Activated T-cell treated with anti-CD3 and anti-CD28 coated beads, Interleukin-2, amount 50 U/mL, for 4 hours (primary cell): ENCODE data around the gene CHSY1. TPM values are rescaled to one million over a fixed set of nuclear protein-coding genes. Genes with fewer than 3 reads are reported as not detected.
A peak's percentile ranks its signal among the peaks of the same experiment; 100 is the strongest.

Experiments
- ATAC-seq, 2 donors: fragments of 200-7000 bp; cut with Tn5 transposase; one replicate each; pipeline ENCODE4 v1.10.0; 2021
- DNase-seq: peaks from one replicate; pipeline ENCODE4 v3.0.0-alpha.2; 2020
- H3K27me3 Mint-ChIP-seq: one replicate; pipeline ENCODE4 v1.8.0; 2021; ENCODE audit warnings: low read depth, mixed read lengths
- H3K36me3 Mint-ChIP-seq: one replicate; pipeline ENCODE4 v1.8.0; 2022; ENCODE audit warnings: mixed read lengths; ENCODE audit not compliant: insufficient read depth
- H3K4me1 Mint-ChIP-seq: one replicate; pipeline ENCODE4 v1.8.0; 2021; ENCODE audit warnings: low read depth, mixed read lengths
- H3K4me3 Mint-ChIP-seq: one replicate; pipeline ENCODE4 v1.8.0; 2021; ENCODE audit warnings: mild to moderate bottlenecking, moderate library complexity, mixed read lengths
- H3K9me3 Mint-ChIP-seq: one replicate; pipeline ENCODE4 v1.8.0; 2021; ENCODE audit warnings: mixed read lengths
- total RNA-seq, 3 donors: library from RNA; stranded (reverse); gene quantifications; one replicate each; pipeline ENCODE4 v1.2.1, GENCODE V29; 2021

Gene CHSY1
- total RNA-seq, 3 donors from 2014 or later, result 79.7 to 94.4 (median 88.0) TPM

GRCh38 chr15:101185770-101186169, 66.1 kb downstream of the CHSY1 start:
- ATAC-seq, result no peak
- H3K9me3 Mint-ChIP-seq, result no peaks in the 10 kb centered on the region
- peaks cover 55% of the 10 kb centered on the region for H3K36me3 Mint-ChIP-seq
- no peak overlapping the region for H3K4me3 Mint-ChIP-seq
- DNase-seq, result no peak
- no peaks in the 10 kb centered on the region for H3K27me3 Mint-ChIP-seq
- peaks cover 86% of the 10 kb centered on the region for H3K4me1 Mint-ChIP-seq

- DNase-seq (no peak), ATAC-seq (no peak)
- Mint-ChIP-seq H3K4me3 (no peak overlapping the region), H3K27me3 (no peaks in the 10 kb centered on the region), H3K4me1 (peaks cover 86% of the 10 kb centered on the region), H3K36me3 (peaks cover 52% of the 10 kb centered on the region), H3K9me3 (no peaks in the 10 kb centered on the region)
Measured at GRCh38 chr15:101185336-101185735, 66.5 kb downstream of the CHSY1 start.

- Mint-ChIP-seq H3K27me3 (no peaks in the 10 kb centered on the region), H3K9me3 (no peaks in the 10 kb centered on the region), H3K4me1 (peaks cover 85% of the 10 kb centered on the region), H3K36me3 (peaks cover 50% of the 10 kb centered on the region), H3K4me3 (no peak overlapping the region)
- ATAC-seq, result no peak
- DNase-seq, result no peak
Measured at GRCh38 chr15:101184830-101185229, 67.0 kb downstream of the CHSY1 start.

- peaks cover 51% of the 10 kb centered on the region for H3K36me3 Mint-ChIP-seq
- peak; percentile 24 to 32 for ATAC-seq
- H3K9me3 Mint-ChIP-seq, result no peaks in the 10 kb centered on the region
- H3K4me1 Mint-ChIP-seq, result peaks cover 76% of the 10 kb centered on the region
- DNase-seq, result no peak
- H3K4me3 Mint-ChIP-seq, result no peak overlapping the region
- no peaks in the 10 kb centered on the region for H3K27me3 Mint-ChIP-seq
Measured at GRCh38 chr15:101183931-101184305, 67.9 kb downstream of the CHSY1 start.

GRCh38 chr15:101183226-101183930, 68.5 kb downstream of the CHSY1 start:
- Mint-ChIP-seq H3K27me3 (no peaks in the 10 kb centered on the region), H3K9me3 (no peaks in the 10 kb centered on the region), H3K4me3 (no peak overlapping the region), H3K4me1 (peaks cover 71% of the 10 kb centered on the region), H3K36me3 (peaks cover 54% of the 10 kb centered on the region)
- no peak for ATAC-seq
- DNase-seq, result no peak

GRCh38 chr15:101182215-101182614, 69.6 kb downstream of the CHSY1 start:
- Mint-ChIP-seq H3K4me3 (no peak overlapping the region), H3K27me3 (no peaks in the 10 kb centered on the region), H3K9me3 (no peaks in the 10 kb centered on the region), H3K36me3 (peaks cover 58% of the 10 kb centered on the region), H3K4me1 (peaks cover 63% of the 10 kb centered on the region)
- no peak for DNase-seq
- peak in 1 of 2 donors; percentile 39 for ATAC-seq

GRCh38 chr15:101181349-101181748, 70.5 kb downstream of the CHSY1 start:
- Mint-ChIP-seq H3K4me3 (no peak overlapping the region), H3K9me3 (no peaks in the 10 kb centered on the region), H3K36me3 (peaks cover 54% of the 10 kb centered on the region), H3K27me3 (no peaks in the 10 kb centered on the region), H3K4me1 (peaks cover 59% of the 10 kb centered on the region)
- ATAC-seq (no peak), DNase-seq (no peak)

- peaks cover 56% of the 10 kb centered on the region for H3K36me3 Mint-ChIP-seq
- H3K4me3 Mint-ChIP-seq, result no peak overlapping the region
- no peaks in the 10 kb centered on the region for H3K9me3 Mint-ChIP-seq
- no peak for DNase-seq
- peak in 1 of 2 donors; percentile 21 for ATAC-seq
- peaks cover 62% of the 10 kb centered on the region for H3K4me1 Mint-ChIP-seq
- H3K27me3 Mint-ChIP-seq, result no peaks in the 10 kb centered on the region
Measured at GRCh38 chr15:101180620-101181307, 71.1 kb downstream of the CHSY1 start.

- no peak overlapping the region for H3K4me3 Mint-ChIP-seq
- no peaks in the 10 kb centered on the region for H3K27me3 Mint-ChIP-seq
- peaks cover 59% of the 10 kb centered on the region for H3K4me1 Mint-ChIP-seq
- DNase-seq (no peak), ATAC-seq (no peak)
- no peaks in the 10 kb centered on the region for H3K9me3 Mint-ChIP-seq
- H3K36me3 Mint-ChIP-seq, result peaks cover 59% of the 10 kb centered on the region
Measured at GRCh38 chr15:101179341-101180153, 72.3 kb downstream of the CHSY1 start.

- Mint-ChIP-seq H3K4me1 (peaks cover 55% of the 10 kb centered on the region), H3K36me3 (peaks cover 65% of the 10 kb centered on the region), H3K4me3 (no peak overlapping the region), H3K27me3 (no peaks in the 10 kb centered on the region), H3K9me3 (no peaks in the 10 kb centered on the region)
- no peak for DNase-seq
- no peak for ATAC-seq
Measured at GRCh38 chr15:101178931-101179330, 72.9 kb downstream of the CHSY1 start.

- Mint-ChIP-seq H3K4me1 (peaks cover 50% of the 10 kb centered on the region), H3K9me3 (no peaks in the 10 kb centered on the region), H3K4me3 (no peak overlapping the region), H3K36me3 (peaks cover 63% of the 10 kb centered on the region), H3K27me3 (no peaks in the 10 kb centered on the region)
- ATAC-seq (no peak), DNase-seq (no peak)
Measured at GRCh38 chr15:101178479-101178878, 73.4 kb downstream of the CHSY1 start.

GRCh38 chr15:101177866-101178265, 74.0 kb downstream of the CHSY1 start:
- no peaks in the 10 kb centered on the region for H3K27me3 Mint-ChIP-seq
- no peak overlapping the region for H3K4me3 Mint-ChIP-seq
- DNase-seq (no peak), ATAC-seq (no peak)
- peaks cover 44% of the 10 kb centered on the region for H3K4me1 Mint-ChIP-seq
- peaks cover 58% of the 10 kb centered on the region for H3K36me3 Mint-ChIP-seq
- H3K9me3 Mint-ChIP-seq, result no peaks in the 10 kb centered on the region

GRCh38 chr15:101176625-101177024, 75.2 kb downstream of the CHSY1 start:
- Mint-ChIP-seq H3K4me3 (no peak overlapping the region), H3K27me3 (no peaks in the 10 kb centered on the region), H3K4me1 (peaks cover 32% of the 10 kb centered on the region), H3K9me3 (no peaks in the 10 kb centered on the region), H3K36me3 (peaks cover 47% of the 10 kb centered on the region)
- DNase-seq (no peak), ATAC-seq (no peak)

- Mint-ChIP-seq H3K36me3 (peaks cover 37% of the 10 kb centered on the region), H3K9me3 (no peaks in the 10 kb centered on the region), H3K4me3 (no peak overlapping the region), H3K4me1 (peaks cover 20% of the 10 kb centered on the region), H3K27me3 (no peaks in the 10 kb centered on the region)
- ATAC-seq (no peak), DNase-seq (no peak)
Measured at GRCh38 chr15:101175401-101175800, 76.4 kb downstream of the CHSY1 start.
